OCI-LY7 (cell line): Measurements from ENCODE around the gene GDF10.

Source experiments
- CTCF ChIP-seq: fragments of 200-600 bp; sonication (generic); conservative IDR thresholded peaks from 2 replicates; pipeline ENCODE4 v1.5.1; 2014; ENCODE audit warnings: mild to moderate bottlenecking, antibody characterized with exemption, low read length, moderate library complexity, mixed read lengths
- EZH2phosphoT487 ChIP-seq: fragments of 200-600 bp; sonication (generic); IDR thresholded peaks from 2 replicates; pipeline ENCODE4 v1.6.1; 2018; ENCODE audit warnings: low read depth, borderline replicate concordance, mild to moderate bottlenecking, mixed run types, antibody characterized with exemption, low read length, moderate library complexity, mixed read lengths

DNA sequence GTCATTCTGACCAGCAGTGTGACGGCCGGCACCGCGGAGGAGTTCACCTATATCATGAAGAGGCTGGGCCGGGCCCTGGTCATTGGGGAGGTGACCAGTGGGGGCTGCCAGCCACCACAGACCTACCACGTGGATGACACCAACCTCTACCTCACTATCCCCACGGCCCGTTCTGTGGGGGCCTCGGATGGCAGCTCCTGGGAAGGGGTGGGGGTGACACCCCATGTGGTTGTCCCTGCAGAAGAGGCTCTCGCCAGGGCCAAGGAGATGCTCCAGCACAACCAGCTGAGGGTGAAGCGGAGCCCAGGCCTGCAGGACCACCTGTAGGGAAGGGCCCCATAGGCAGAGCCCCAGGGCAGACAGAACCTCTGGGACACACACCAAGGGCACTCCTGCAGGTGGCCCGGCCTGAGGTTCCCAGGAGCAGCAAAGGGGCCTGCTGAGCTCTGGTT lies 57.2 kb downstream of the GDF10 start:
- TF ChIP-seq CTCF (no peak), EZH2phosphoT487 (no peak)
